ENCODE data around the gene TM2D3. TPM values are rescaled to one million over a fixed set of nuclear protein-coding genes. Genes with fewer than 3 reads are reported as not detected.
"Not testable (repeated sequence)": the region's sequence is repeated elsewhere in the genome, so short reads cannot be mapped to it uniquely, and the experiment has no call there.

TM2D3 gene
- total RNA-seq, 2 experiments from 2014 or later = 42.7 to 45.8 TPM

- Mint-ChIP-seq H3K36me3 (peaks cover 20% of the 10 kb centered on the region), H3K27me3 (no peaks in the 10 kb centered on the region), H3K4me3 (no peak overlapping the region), H3K9me3 (no peaks in the 10 kb centered on the region), H3K4me1 (peaks cover 2% of the 10 kb centered on the region), H3K27ac (no peak overlapping the region)
- no peak for ATAC-seq (ENCODE audit: low read depth)
- no peak for DNase-seq
- POLR2A ChIA-PET = no interaction called here
These were observed 22.8 kb upstream of the TM2D3 start for GRCh38 chr15:101675015-101675414.

- peaks cover 2% of the 10 kb centered on the region for H3K4me1 Mint-ChIP-seq
- POLR2A ChIA-PET = no interaction called here
- peaks cover 2% of the 10 kb centered on the region for H3K9me3 Mint-ChIP-seq
- no peaks in the 10 kb centered on the region for H3K27me3 Mint-ChIP-seq
- ATAC-seq (ENCODE audit: low read depth) (no peak), DNase-seq (no peak)
- no peak overlapping the region for H3K27ac Mint-ChIP-seq
- peaks cover 20% of the 10 kb centered on the region for H3K36me3 Mint-ChIP-seq
- H3K4me3 Mint-ChIP-seq = no peak overlapping the region
These were observed 20.1 kb upstream of the TM2D3 start for GRCh38 chr15:101672298-101672697.

- H3K27ac Mint-ChIP-seq = no peak overlapping the region
- POLR2A ChIA-PET = no interaction called here
- H3K4me3 Mint-ChIP-seq = no peak overlapping the region
These were observed 17.6 kb upstream of the TM2D3 start for GRCh38 chr15:101669744-101670143.

GRCh38 chr15:101667881-101668280, 15.7 kb upstream of the TM2D3 start:
- Mint-ChIP-seq H3K4me1 (no peaks in the 10 kb centered on the region), H3K27me3 (no peaks in the 10 kb centered on the region), H3K4me3 (no peak overlapping the region), H3K9me3 (peaks cover 2% of the 10 kb centered on the region), H3K27ac (no peak overlapping the region), H3K36me3 (peaks cover 17% of the 10 kb centered on the region)
- POLR2A ChIA-PET = no interaction called here
- no peak for DNase-seq
- ATAC-seq (ENCODE audit: low read depth) = no peak

More at GRCh38 chr15:101669744-101670143, 17.6 kb upstream of the TM2D3 start:
- Mint-ChIP-seq H3K36me3 (peaks cover 20% of the 10 kb centered on the region), H3K27me3 (no peaks in the 10 kb centered on the region), H3K9me3 (peaks cover 2% of the 10 kb centered on the region), H3K4me1 (peaks cover 2% of the 10 kb centered on the region)
- ATAC-seq (ENCODE audit: low read depth) = no peak
- no peak for DNase-seq

- peaks cover 2% of the 10 kb centered on the region for H3K9me3 Mint-ChIP-seq
- no peak overlapping the region for H3K4me3 Mint-ChIP-seq
- H3K27me3 Mint-ChIP-seq = no peaks in the 10 kb centered on the region
- peaks cover 3% of the 10 kb centered on the region for H3K4me1 Mint-ChIP-seq
- no peak for ATAC-seq (ENCODE audit: low read depth)
- DNase-seq = no peak
- POLR2A ChIA-PET = no interaction called here
- H3K27ac Mint-ChIP-seq = no peak overlapping the region
- peaks cover 8% of the 10 kb centered on the region for H3K36me3 Mint-ChIP-seq
These were observed 12.2 kb upstream of the TM2D3 start for GRCh38 chr15:101664303-101664913.

GRCh38 chr15:101662203-101662602, 10.0 kb upstream of the TM2D3 start:
- peaks cover 5% of the 10 kb centered on the region for H3K36me3 Mint-ChIP-seq

GRCh38 chr15:101660005-101660404, 7.8 kb upstream of the TM2D3 start:
- ATAC-seq (ENCODE audit: low read depth) (no peak), DNase-seq (no peak)
- no peaks in the 10 kb centered on the region for H3K27me3 Mint-ChIP-seq
- H3K9me3 Mint-ChIP-seq = no peaks in the 10 kb centered on the region
- H3K4me3 Mint-ChIP-seq = no peak overlapping the region
- H3K27ac Mint-ChIP-seq = no peak overlapping the region
- H3K36me3 Mint-ChIP-seq = peaks cover 2% of the 10 kb centered on the region
- POLR2A ChIA-PET = no interaction called here
- H3K4me1 Mint-ChIP-seq = peaks cover 3% of the 10 kb centered on the region

More at GRCh38 chr15:101662203-101662602, 10.0 kb upstream of the TM2D3 start:
- Mint-ChIP-seq H3K4me1 (peaks cover 3% of the 10 kb centered on the region), H3K27ac (no peak overlapping the region), H3K4me3 (no peak overlapping the region), H3K27me3 (no peaks in the 10 kb centered on the region), H3K9me3 (no peaks in the 10 kb centered on the region)
- no peak for ATAC-seq (ENCODE audit: low read depth)
- no peak for DNase-seq
- POLR2A ChIA-PET = no interaction called here

GRCh38 chr15:101657968-101658784, 6.0 kb upstream of the TM2D3 start:
- H3K36me3 Mint-ChIP-seq = peaks cover 2% of the 10 kb centered on the region
- H3K4me1 Mint-ChIP-seq = peaks cover 6% of the 10 kb centered on the region
- DNase-seq (no peak), ATAC-seq (ENCODE audit: low read depth) (no peak)
- H3K4me3 Mint-ChIP-seq = no peak overlapping the region
- POLR2A ChIA-PET = interaction anchor here (0.7 to 2.3 kb wide), 2 partner anchors 66 to 364 kb away, joined by 4 to 15 read pairs; partner anchors contain the start of gene SNRPA1
- H3K27me3 Mint-ChIP-seq = no peaks in the 10 kb centered on the region
- no peak overlapping the region for H3K27ac Mint-ChIP-seq
- no peaks in the 10 kb centered on the region for H3K9me3 Mint-ChIP-seq

- Mint-ChIP-seq H3K27ac (no peak overlapping the region), H3K27me3 (no peaks in the 10 kb centered on the region), H3K36me3 (peaks cover 2% of the 10 kb centered on the region), H3K4me3 (no peak overlapping the region), H3K4me1 (peaks cover 6% of the 10 kb centered on the region), H3K9me3 (no peaks in the 10 kb centered on the region)
- ATAC-seq (ENCODE audit: low read depth) (no peak), DNase-seq (no peak)
- POLR2A ChIA-PET = interaction anchor here (2.3 kb wide), 1 partner anchor 363 kb away, joined by 15 read pairs; the partner anchor contains the start of gene SNRPA1
These were observed 5.0 kb upstream of the TM2D3 start for GRCh38 chr15:101657171-101657570.

- H3K27me3 Mint-ChIP-seq; H3K4me3 Mint-ChIP-seq; ATAC-seq (ENCODE audit: low read depth); H3K9me3 Mint-ChIP-seq; H3K36me3 Mint-ChIP-seq; H3K27ac Mint-ChIP-seq: not testable (repeated sequence)
- peaks cover 16% of the 10 kb centered on the region for H3K4me1 Mint-ChIP-seq
- peak; percentile 31 for DNase-seq
- POLR2A ChIA-PET = interaction anchor here (0.6 to 1.0 kb wide), 2 partner anchors 334 to 365 kb away, joined by 3 to 5 read pairs; no protein-coding TSS in a partner anchor
These were observed 2.6 kb upstream of the TM2D3 start for GRCh38 chr15:101654624-101655337.

- H3K27ac Mint-ChIP-seq = no peak overlapping the region
- ATAC-seq (ENCODE audit: low read depth) (no peak), DNase-seq (no peak)
- POLR2A ChIA-PET = interaction anchor here (1.0 to 1.8 kb wide), 2 partner anchors 333 to 359 kb away, joined by 3 to 5 read pairs; partner anchors contain the start of gene SNRPA1
- H3K4me3 Mint-ChIP-seq = no peak overlapping the region
- no peaks in the 10 kb centered on the region for H3K27me3 Mint-ChIP-seq
- peaks cover 21% of the 10 kb centered on the region for H3K4me1 Mint-ChIP-seq
- peaks cover 4% of the 10 kb centered on the region for H3K36me3 Mint-ChIP-seq
- no peaks in the 10 kb centered on the region for H3K9me3 Mint-ChIP-seq
These were observed 2.0 kb upstream of the TM2D3 start for GRCh38 chr15:101654171-101654570.

- ATAC-seq (ENCODE audit: low read depth) (no peak), DNase-seq (no peak)
- H3K27me3 Mint-ChIP-seq = no peaks in the 10 kb centered on the region
- H3K27ac Mint-ChIP-seq = peak overlapping the region; percentile 91
- peak overlapping the region; percentile 87 for H3K4me3 Mint-ChIP-seq
- POLR2A ChIA-PET = interaction anchor here (0.8 to 1.8 kb wide), 5 partner anchors 13 to 434 kb away, joined by 3 to 5 read pairs (median 3); partner anchors contain the start of genes SNRPA1 and TARS3
- no peaks in the 10 kb centered on the region for H3K9me3 Mint-ChIP-seq
- peaks cover 23% of the 10 kb centered on the region for H3K4me1 Mint-ChIP-seq
- H3K36me3 Mint-ChIP-seq = peaks cover 7% of the 10 kb centered on the region
These were observed 727 bp upstream of the TM2D3 start for GRCh38 chr15:101652786-101653430.

All from activated naive CD8-positive, alpha-beta T cell treated with anti-CD3 and anti-CD28 coated beads, Interleukin-2, amount 10 ng/mL, durations not matched to agents 7 days and 5 days (primary cell).